Measurements from ENCODE around the gene FARP2. TPM values are rescaled to one million over a fixed set of nuclear protein-coding genes. Genes with fewer than 3 reads are reported as not detected.

FARP2 gene
- total and polyA plus RNA-seq, 10 of the 15 experiments (the other 5 are each of a cell fraction or from before 2014, with no cell fraction given): 5.5 to 67.5 (median 36.8) TPM

- RAD21 ChIA-PET (ENCODE audit: unreplicated experiment): no interaction called here
- no peak overlapping the region for H3K4me2 ChIP-seq (ENCODE audit: control insufficient read depth, insufficient read depth)
Measured at GRCh38 chr2:241490825-241491506, 134.9 kb downstream of the FARP2 start.

More at GRCh38 chr2:241490825-241491506, 134.9 kb downstream of the FARP2 start:
- CTCF ChIA-PET: interaction anchor here (1.5 kb wide), 1 partner anchor 272 kb away, joined by 4 read pairs; no protein-coding TSS in a partner anchor
- FAIRE-seq (no peak), DNase-seq (ENCODE audit: low read depth, low spot score) (no peak), ATAC-seq (no peak)
- H3K36me3 ChIP-seq (ENCODE audit: control insufficient read depth in 2 of 2, insufficient read depth in 2 of 2, low read length in 1 of 2): peaks cover 0 to 10% of the 10 kb centered on the region in 2 experiments; a peak in 3 of 4 replicates
- H3K4me1 ChIP-seq (ENCODE audit: control insufficient read depth, insufficient read depth, low read length): no peaks in the 10 kb centered on the region
- no peak overlapping the region for H3K9ac ChIP-seq (ENCODE audit: control insufficient read depth, insufficient read depth, low read length)
- no TSS peak for BruUV-seq (replicated peaks)
- no peak overlapping the region for H3K4me3 ChIP-seq
- POLR2A ChIA-PET: no interaction called here
- intact Hi-C loops (cut with micrococcal nuclease; ENCODE audit: unreplicated experiment): no loop called here
- no peak overlapping the region for H2AFZ ChIP-seq (ENCODE audit: control insufficient read depth, low read depth, low read length)
- no peaks in the 10 kb centered on the region for H3K79me2 ChIP-seq (ENCODE audit: control insufficient read depth, insufficient read depth, low read length)
- H3K9me3 ChIP-seq (replicated peaks; ENCODE audit: control insufficient read depth, insufficient read depth, low read length): no peaks in the 10 kb centered on the region
- in situ Hi-C loops (cut with MboI): no loop called here
- 68% methylated on average over 13 of the region's 16 CpGs for WGBS (ENCODE audit: insufficient coverage, insufficient replicate concordance, low lambda C conversion rate, missing lambda C conversion rate)
- no peaks in the 10 kb centered on the region for H3K27me3 ChIP-seq (replicated peaks in 1 of 2; ENCODE audit: control insufficient read depth in 2 of 2, insufficient read depth in 2 of 2, low read length in 1 of 2)
- SMC1A ChIA-PET (ENCODE audit: uncharacterized antibody, unreplicated experiment): interaction anchor here (1.5 kb wide), 1 partner anchor 133 kb away, joined by 4 read pairs; no protein-coding TSS in a partner anchor
- no peaks in the 10 kb centered on the region for H4K20me1 ChIP-seq (ENCODE audit: control insufficient read depth, insufficient read depth)
- H3K27ac ChIP-seq (ENCODE audit: control insufficient read depth, insufficient read depth): no peak overlapping the region
- TF ChIP-seq JUND (IDR thresholded peaks at IDR 0.05; ENCODE audit: low read depth, low read length) (no peak), CEBPZ (IDR thresholded peaks at IDR 0.05; ENCODE audit: low read depth, low read length) (no peak)

Data from GM12878 (cell line).